ENCODE results near the gene LGR4. TPM values are rescaled to one million over a fixed set of nuclear protein-coding genes. Genes with fewer than 3 reads are reported as not detected.

The LGR4 gene
- total and polyA plus RNA-seq, 9 of the 15 experiments (the other 6 are each of a cell fraction or from before 2014, with no cell fraction given) = 0.94 to 10.1 (median 5.8) TPM

DNA sequence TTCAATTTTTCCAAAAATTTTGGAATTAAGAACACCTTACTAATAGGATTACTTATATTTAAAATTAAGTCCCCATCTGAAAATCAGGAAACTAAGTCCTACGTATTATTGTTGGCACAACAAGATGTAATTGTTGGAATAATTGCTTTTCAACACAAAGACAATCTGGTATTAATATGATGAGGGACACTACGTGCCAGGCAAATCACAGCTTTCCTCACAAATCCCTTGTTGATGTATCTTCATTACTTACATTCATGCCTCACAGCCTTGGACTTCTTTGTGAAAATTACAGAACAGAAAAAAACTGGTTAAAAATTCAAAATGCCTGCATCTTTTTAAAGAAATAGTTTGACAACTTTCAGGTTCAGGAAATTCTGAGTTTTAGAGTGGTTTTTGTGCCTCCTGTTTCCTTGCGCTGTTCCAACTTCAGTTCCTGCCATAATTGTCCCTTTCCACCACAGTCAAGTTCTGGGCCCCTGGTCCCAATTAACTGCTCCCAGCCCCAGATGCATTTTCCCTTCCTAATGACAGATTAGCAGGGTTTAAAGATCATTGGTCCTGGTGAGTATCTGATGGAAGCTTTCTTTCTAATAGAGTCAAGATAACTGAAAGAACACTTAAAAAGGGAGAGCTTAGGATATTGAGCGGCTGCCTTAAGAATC, 86.3 kb downstream of the LGR4 start (continued):
- no peak for TF ChIP-seq MTA1 (IDR thresholded peaks at IDR 0.05; ENCODE audit: borderline replicate concordance)
- no peak for TF ChIP-seq GATAD2A (IDR thresholded peaks at IDR 0.05)

DNA sequence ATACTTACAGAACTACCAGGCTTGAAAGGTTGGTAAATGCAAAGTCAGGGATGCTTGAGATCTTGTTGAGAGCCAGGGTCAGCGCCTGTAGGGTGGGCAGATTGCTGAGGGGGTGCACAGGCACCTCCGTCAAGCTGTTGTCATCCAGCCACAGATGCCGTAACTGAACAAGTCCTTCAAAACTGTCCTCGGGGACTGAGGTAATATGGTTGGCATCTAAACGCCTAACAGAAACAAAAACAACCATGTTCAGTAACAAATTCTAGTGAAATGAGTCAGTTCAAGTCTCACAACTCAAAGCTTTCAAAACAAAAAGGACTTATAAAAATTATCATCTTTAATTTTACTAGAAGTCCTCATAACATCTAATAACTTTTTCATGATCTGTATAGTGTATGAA, 87.3 kb downstream of the LGR4 start:
- intact Hi-C loops (cut with micrococcal nuclease) = no loop called here
- no peaks in the 10 kb centered on the region for H3K27me3 ChIP-seq (ENCODE audit: control insufficient read depth in 2 of 2, insufficient read depth in 2 of 2, low read length in 2 of 2)
- FAIRE-seq = no peak
- in situ Hi-C loops (cut with MboI) = no loop called here
- ChIA-PET CTCF (ENCODE audit: low intra/inter-chr PET ratio) (no interaction called here), POLR2A (interaction anchor here (0.7 to 2.7 kb wide), 2 partner anchors 9 to 10 kb away, joined by 3 to 8 read pairs; no protein-coding TSS in a partner anchor)
- no peaks in the 10 kb centered on the region for H3K9me1 ChIP-seq (ENCODE audit: control insufficient read depth, insufficient read depth, low read length)
- TF ChIP-seq POLR2AphosphoS2 (IDR thresholded peaks at IDR 0.05; ENCODE audit: low read length) = no peak
- no peak for TF ChIP-seq ZNF586 (CRISPR knock-in tag; conservative IDR thresholded peaks at IDR 0.05)
- TF ChIP-seq HMG20A (CRISPR knock-in tag; conservative IDR thresholded peaks at IDR 0.05) = no peak
- no peak overlapping the region for H3K9ac ChIP-seq (ENCODE audit: insufficient read depth in 1 of 2, low read depth in 2 of 2, low read length in 2 of 2)
- no peak for DNase-seq (ENCODE audit: extremely low read depth in 1 of 4, low spot score in 3 of 4)
- H3K79me2 ChIP-seq (ENCODE audit: control insufficient read depth, insufficient read depth, low read length) = no peaks in the 10 kb centered on the region
- no peaks in the 10 kb centered on the region; the same call in 1 of the 3 replicates for H3K36me3 ChIP-seq (ENCODE audit: control insufficient read depth, insufficient read depth, low read length)
- no peaks in the 10 kb centered on the region for H3K9me3 ChIP-seq (replicated peaks; ENCODE audit: control insufficient read depth, insufficient read depth, low read depth, low read length)
- H3K4me2 ChIP-seq (ENCODE audit: insufficient read depth, low read length) = no peak overlapping the region
- no peak overlapping the region for H3K27ac ChIP-seq (ENCODE audit: extremely low read depth, low read depth, low read length)
- BruUV-seq (replicated peaks) = no TSS peak
- H3K4me3 ChIP-seq = no peak overlapping the region
- H3K4me1 ChIP-seq (replicated peaks in 1 of 2; ENCODE audit: control insufficient read depth in 2 of 2, insufficient read depth in 2 of 2, low read length in 2 of 2) = peaks cover 5 to 15% of the 10 kb centered on the region in 2 experiments
- no peak for ATAC-seq
- WGBS (ENCODE audit: insufficient coverage, low coverage, missing lambda C conversion rate) = 77% methylated on average over 5 of the region's 5 CpGs
- no peaks in the 10 kb centered on the region for H4K20me1 ChIP-seq (replicated peaks; ENCODE audit: control insufficient read depth, insufficient read depth, low read length)
- no peak overlapping the region for H2AFZ ChIP-seq (ENCODE audit: low read depth, low read length)
